HG02870 (cell line): Measurements from ENCODE around the gene BAD.
A peak's percentile ranks its signal among the peaks of the same experiment; 100 is the strongest.

Experiments used
- ATAC-seq: cut with Tn5 transposase; IDR thresholded peaks from one replicate; pipeline ENCODE4 v1.9.1; 2021; ENCODE audit warnings: mild to moderate bottlenecking, moderate library complexity; ENCODE audit not compliant: unreplicated experiment

Gene BAD

GRCh38 chr11:64232967-64233315, 51.5 kb downstream of the BAD start:
- no peak for ATAC-seq

- no peak for ATAC-seq
Observed at GRCh38 chr11:64232182-64232966, 52.1 kb downstream of the BAD start.

GRCh38 chr11:64231546-64231945, 52.9 kb downstream of the BAD start:
- ATAC-seq = no peak

- no peak for ATAC-seq
Observed at GRCh38 chr11:64230985-64231365, 53.5 kb downstream of the BAD start.

- peak; percentile 46 for ATAC-seq
Observed at GRCh38 chr11:64230171-64230984, 54.1 kb downstream of the BAD start, which contains the start of gene DNAJC4. Gene DNAJC4 (plus strand): TSS chr11:64230548. CDS start chr11:64230855, 307 bp downstream.

- no peak for ATAC-seq
Observed at GRCh38 chr11:64229744-64230170, 54.7 kb downstream of the BAD start.

- no peak for ATAC-seq
Observed at GRCh38 chr11:64229090-64229743, 55.2 kb downstream of the BAD start.

- no peak for ATAC-seq
Observed at GRCh38 chr11:64227405-64227956, 57.0 kb downstream of the BAD start.

GRCh38 chr11:64226507-64227051, 57.9 kb downstream of the BAD start:
- ATAC-seq = no peak

GRCh38 chr11:64225608-64226506, 58.6 kb downstream of the BAD start, which contains the start of the genes NUDT22 and TRPT1:
Gene NUDT22 (plus strand): TSS chr11:64226274. CDS start chr11:64226653, 379 bp downstream.
Gene TRPT1 (minus strand): TSS chr11:64226186. CDS start chr11:64225860, 326 bp downstream.
- ATAC-seq = no peak

GRCh38 chr11:64224891-64225607, 59.4 kb downstream of the BAD start:
- no peak for ATAC-seq

GRCh38 chr11:64224151-64224890, 60.1 kb downstream of the BAD start:
- ATAC-seq = no peak

- ATAC-seq = no peak
Observed at GRCh38 chr11:64223001-64223651, 61.3 kb downstream of the BAD start.

- no peak for ATAC-seq
Observed at GRCh38 chr11:64222651-64223000, 61.8 kb downstream of the BAD start.

- ATAC-seq = no peak
Observed at GRCh38 chr11:64220798-64221197, 63.7 kb downstream of the BAD start.

GRCh38 chr11:64220271-64220670, 64.2 kb downstream of the BAD start:
- no peak for ATAC-seq
